Astrocyte (in vitro differentiated cells and primary cell): ENCODE measurements around the gene C14orf119.

ENCODE experiments used
- CTCF ChIP-seq: IDR thresholded peaks from 2 replicates; pipeline ENCODE4 v1.5.1; 2011; ENCODE audit warnings: low read depth, mild to moderate bottlenecking, inconsistent platforms, low read length, moderate library complexity; ENCODE audit not compliant: insufficient read depth
- EZH2 ChIP-seq: IDR thresholded peaks from 2 replicates; pipeline ENCODE4 v1.6.1; 2012; ENCODE audit warnings: mild to moderate bottlenecking, low read length, inconsistent platforms; ENCODE audit not compliant: insufficient read depth

GRCh38 chr14:23052182-23052623, 43.1 kb upstream of the C14orf119 start:
- TF ChIP-seq CTCF (no peak), EZH2 (no peak)
